ENCODE results near the gene USP7.

DNA sequence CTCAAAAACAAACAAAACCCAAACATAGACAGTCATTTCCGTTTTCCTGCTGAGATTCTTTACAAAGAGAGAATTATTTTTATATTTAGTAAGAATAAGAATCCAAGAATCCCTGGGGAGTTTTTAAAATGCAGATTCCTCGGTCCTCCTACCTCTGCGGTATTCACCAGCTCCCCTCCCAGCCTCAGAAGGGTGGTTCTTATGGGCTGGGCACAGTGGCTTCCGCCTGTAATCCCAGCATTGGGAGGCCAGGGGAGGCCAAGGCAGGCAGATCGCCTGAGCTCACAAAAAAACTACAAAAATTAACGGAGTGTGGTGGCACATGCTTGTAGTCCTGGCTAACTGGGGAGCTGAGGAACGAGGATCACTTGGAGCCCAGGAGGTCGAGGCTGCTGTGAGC lies 26.7 kb upstream of the USP7 start:
- TF ChIP-seq, protein P1, sequence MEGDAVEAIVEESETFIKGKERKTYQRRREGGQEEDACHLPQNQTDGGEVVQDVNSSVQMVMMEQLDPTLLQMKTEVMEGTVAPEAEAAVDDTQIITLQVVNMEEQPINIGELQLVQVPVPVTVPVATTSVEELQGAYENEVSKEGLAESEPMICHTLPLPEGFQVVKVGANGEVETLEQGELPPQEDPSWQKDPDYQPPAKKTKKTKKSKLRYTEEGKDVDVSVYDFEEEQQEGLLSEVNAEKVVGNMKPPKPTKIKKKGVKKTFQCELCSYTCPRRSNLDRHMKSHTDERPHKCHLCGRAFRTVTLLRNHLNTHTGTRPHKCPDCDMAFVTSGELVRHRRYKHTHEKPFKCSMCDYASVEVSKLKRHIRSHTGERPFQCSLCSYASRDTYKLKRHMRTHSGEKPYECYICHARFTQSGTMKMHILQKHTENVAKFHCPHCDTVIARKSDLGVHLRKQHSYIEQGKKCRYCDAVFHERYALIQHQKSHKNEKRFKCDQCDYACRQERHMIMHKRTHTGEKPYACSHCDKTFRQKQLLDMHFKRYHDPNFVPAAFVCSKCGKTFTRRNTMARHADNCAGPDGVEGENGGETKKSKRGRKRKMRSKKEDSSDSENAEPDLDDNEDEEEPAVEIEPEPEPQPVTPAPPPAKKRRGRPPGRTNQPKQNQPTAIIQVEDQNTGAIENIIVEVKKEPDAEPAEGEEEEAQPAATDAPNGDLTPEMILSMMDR (optimal IDR thresholded peaks at IDR 0.05 in 1 of 3, IDR thresholded peaks at IDR 0.05 in 1 of 3, conservative IDR thresholded peaks at IDR 0.05 in 1 of 3; ENCODE audit: extremely low read depth in 1 of 3, insufficient read depth in 2 of 3, low read length in 3 of 3), result no peak
- no peak for TF ChIP-seq EZH2 (IDR thresholded peaks at IDR 0.05; ENCODE audit: low read length)
